Ishikawa (cell line): ENCODE results near the gene C19orf33.

Experiments used
- CEBPB ChIP-seq: IDR thresholded peaks from 2 replicates; pipeline ENCODE4 v1.6.1; 2012
- CREB1 ChIP-seq: IDR thresholded peaks from 2 replicates; pipeline ENCODE4 v1.6.1; 2012; ENCODE audit warnings: low read depth
- EGR1 ChIP-seq: IDR thresholded peaks from 2 replicates; pipeline ENCODE4 v1.6.1; 2012
- EP300 ChIP-seq: IDR thresholded peaks from 2 replicates; pipeline ENCODE4 v1.6.1; 2012; ENCODE audit warnings: borderline replicate concordance
- FOXM1 ChIP-seq: IDR thresholded peaks from 2 replicates; pipeline ENCODE4 v1.6.1; 2012; ENCODE audit warnings: low read depth, borderline replicate concordance
- MAX ChIP-seq: IDR thresholded peaks from 2 replicates; pipeline ENCODE4 v1.6.1; 2012
- NFIC ChIP-seq: IDR thresholded peaks from 2 replicates; pipeline ENCODE4 v1.6.1; 2012
- RAD21 ChIP-seq: IDR thresholded peaks from 2 replicates; pipeline ENCODE4 v1.6.1; 2012; ENCODE audit warnings: low read depth
- TAF1 ChIP-seq: IDR thresholded peaks from 2 replicates; pipeline ENCODE4 v1.6.1; 2012; ENCODE audit warnings: low read depth, mild to moderate bottlenecking
- TCF12 ChIP-seq: IDR thresholded peaks from 2 replicates; pipeline ENCODE4 v1.6.1; 2012; ENCODE audit warnings: low read depth
- TEAD4 ChIP-seq: IDR thresholded peaks from 2 replicates; pipeline ENCODE4 v1.6.1; 2012
- USF1 ChIP-seq: IDR thresholded peaks from 2 replicates; pipeline ENCODE4 v1.6.1; 2012
- YY1 ChIP-seq: IDR thresholded peaks from 2 replicates; pipeline ENCODE4 v1.6.1; 2012; ENCODE audit warnings: low read depth
- ZBTB7A ChIP-seq: IDR thresholded peaks from 2 replicates; pipeline ENCODE4 v1.6.1; 2012; ENCODE audit warnings: low read depth
- TF ChIP-seq, protein P1 (sequence below): IDR thresholded peaks from 2 replicates; pipeline ENCODE4 v1.6.1; 2012; ENCODE audit warnings: low read depth, mild to moderate bottlenecking

The C19orf33 gene

DNA sequence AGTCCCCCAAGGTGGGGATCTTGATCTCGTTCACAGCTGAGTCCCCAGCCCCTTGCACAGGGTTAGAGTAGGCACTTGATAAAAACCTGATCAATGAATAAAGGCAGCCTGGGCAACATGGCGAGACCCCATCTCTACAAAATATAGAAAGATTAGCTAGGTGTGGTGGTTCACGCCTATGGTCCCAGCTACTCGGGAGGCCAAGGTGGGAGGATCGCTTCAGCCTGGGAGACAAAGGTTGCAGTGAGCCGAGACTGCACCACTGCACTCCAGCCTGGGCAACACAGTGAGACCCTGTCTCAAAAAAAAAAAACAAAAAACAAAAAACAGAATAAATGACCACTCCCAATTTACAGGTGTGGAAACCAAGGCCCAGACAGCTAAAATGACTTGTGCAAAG is 6.9 kb downstream of the C19orf33 start:
- TF ChIP-seq EP300 (no peak), NFIC (no peak), EGR1 (no peak), ZBTB7A (no peak)

GRCh38 chr19:38315657-38316476 is 11.8 kb downstream of the C19orf33 start, which contains the start of gene YIF1B:
Gene YIF1B (minus strand): TSS chr19:38315947. CDS start chr19:38315917, 30 bp downstream.
- peak; percentile 39; the same call in 1 of the 2 replicates for TF ChIP-seq MAX
- TF ChIP-seq YY1 = peak; percentile 43; the same call in 1 of the 2 replicates
- TF ChIP-seq USF1 = 0 out of 2 replicates have a peak, but pooled peaks have one; percentile 25
- 0 out of 2 replicates have a peak, but pooled peaks have one; percentile 25 for TF ChIP-seq TCF12
- TF ChIP-seq, protein P1, sequence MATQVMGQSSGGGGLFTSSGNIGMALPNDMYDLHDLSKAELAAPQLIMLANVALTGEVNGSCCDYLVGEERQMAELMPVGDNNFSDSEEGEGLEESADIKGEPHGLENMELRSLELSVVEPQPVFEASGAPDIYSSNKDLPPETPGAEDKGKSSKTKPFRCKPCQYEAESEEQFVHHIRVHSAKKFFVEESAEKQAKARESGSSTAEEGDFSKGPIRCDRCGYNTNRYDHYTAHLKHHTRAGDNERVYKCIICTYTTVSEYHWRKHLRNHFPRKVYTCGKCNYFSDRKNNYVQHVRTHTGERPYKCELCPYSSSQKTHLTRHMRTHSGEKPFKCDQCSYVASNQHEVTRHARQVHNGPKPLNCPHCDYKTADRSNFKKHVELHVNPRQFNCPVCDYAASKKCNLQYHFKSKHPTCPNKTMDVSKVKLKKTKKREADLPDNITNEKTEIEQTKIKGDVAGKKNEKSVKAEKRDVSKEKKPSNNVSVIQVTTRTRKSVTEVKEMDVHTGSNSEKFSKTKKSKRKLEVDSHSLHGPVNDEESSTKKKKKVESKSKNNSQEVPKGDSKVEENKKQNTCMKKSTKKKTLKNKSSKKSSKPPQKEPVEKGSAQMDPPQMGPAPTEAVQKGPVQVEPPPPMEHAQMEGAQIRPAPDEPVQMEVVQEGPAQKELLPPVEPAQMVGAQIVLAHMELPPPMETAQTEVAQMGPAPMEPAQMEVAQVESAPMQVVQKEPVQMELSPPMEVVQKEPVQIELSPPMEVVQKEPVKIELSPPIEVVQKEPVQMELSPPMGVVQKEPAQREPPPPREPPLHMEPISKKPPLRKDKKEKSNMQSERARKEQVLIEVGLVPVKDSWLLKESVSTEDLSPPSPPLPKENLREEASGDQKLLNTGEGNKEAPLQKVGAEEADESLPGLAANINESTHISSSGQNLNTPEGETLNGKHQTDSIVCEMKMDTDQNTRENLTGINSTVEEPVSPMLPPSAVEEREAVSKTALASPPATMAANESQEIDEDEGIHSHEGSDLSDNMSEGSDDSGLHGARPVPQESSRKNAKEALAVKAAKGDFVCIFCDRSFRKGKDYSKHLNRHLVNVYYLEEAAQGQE = no peak
- TF ChIP-seq EGR1 = peak; percentile 34; the same call in 1 of the 2 replicates
- TF ChIP-seq NFIC = no peak
- TF ChIP-seq ZBTB7A = no peak

DNA sequence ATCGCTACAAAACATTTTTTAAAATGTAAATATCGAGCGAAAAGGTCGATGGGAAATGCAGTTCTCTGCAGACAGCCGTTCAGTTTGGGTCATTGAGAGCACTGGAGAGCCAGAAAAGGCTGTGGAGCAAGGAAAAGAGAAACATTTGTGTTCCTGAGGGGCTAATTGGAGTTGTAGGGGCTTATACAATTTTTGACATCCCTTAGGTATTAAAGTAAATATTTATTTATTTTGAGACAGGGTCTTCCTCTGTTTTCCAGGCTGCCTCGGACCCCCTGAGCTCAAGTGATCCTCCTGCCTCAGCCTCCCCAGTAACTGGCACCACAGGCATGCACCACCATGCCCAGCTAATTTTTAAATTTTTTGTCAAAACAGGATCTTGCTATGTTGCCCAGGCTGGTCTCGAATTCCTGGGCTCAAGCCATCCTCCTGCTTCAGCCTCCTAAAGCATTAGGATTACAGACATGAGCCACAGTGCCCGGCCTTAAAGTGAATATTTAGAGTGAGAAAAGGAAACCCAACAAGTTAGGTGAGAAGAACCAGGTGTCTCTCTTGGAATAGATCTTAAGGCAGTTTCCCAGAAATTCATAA is 12.5 kb downstream of the C19orf33 start:
- TF ChIP-seq EP300 (no peak), YY1 (no peak), TCF12 (no peak), CREB1 (no peak), TEAD4 (no peak), ZBTB7A (no peak), RAD21 (no peak), MAX (no peak), USF1 (no peak), NFIC (no peak), CEBPB (no peak)
- TF ChIP-seq, protein P1 = no peak

- TF ChIP-seq CREB1 (no peak), NFIC (no peak), EP300 (no peak), CEBPB (no peak), RAD21 (no peak), YY1 (no peak), TEAD4 (no peak), MAX (no peak), EGR1 (no peak), TCF12 (no peak), TAF1 (no peak), ZBTB7A (no peak), FOXM1 (no peak), USF1 (no peak)
- TF ChIP-seq, protein P1 = no peak
Observed at GRCh38 chr19:38317104-38317612, 13.1 kb downstream of the C19orf33 start.
